NCI-H1048 (cell line): ENCODE results near the gene LHX8.
"Not testable (repeated sequence)": the region's sequence is repeated elsewhere in the genome, so short reads cannot be mapped to it uniquely, and the experiment has no call there.

Experiments
- DNase-seq: peaks from one replicate; lab custom pipeline; 2025; lab: John Stamatoyannopoulos, UW

The LHX8 gene

GRCh38 chr1:75132812-75133619 lies 1.2 kb upstream of the LHX8 start:
- DNase-seq = no peak

GRCh38 chr1:75134647-75135572 lies 722 bp downstream of the LHX8 start:
- no peak for DNase-seq

- no peak for DNase-seq
Measured at GRCh38 chr1:75135573-75136194, 1.5 kb downstream of the LHX8 start.

DNA sequence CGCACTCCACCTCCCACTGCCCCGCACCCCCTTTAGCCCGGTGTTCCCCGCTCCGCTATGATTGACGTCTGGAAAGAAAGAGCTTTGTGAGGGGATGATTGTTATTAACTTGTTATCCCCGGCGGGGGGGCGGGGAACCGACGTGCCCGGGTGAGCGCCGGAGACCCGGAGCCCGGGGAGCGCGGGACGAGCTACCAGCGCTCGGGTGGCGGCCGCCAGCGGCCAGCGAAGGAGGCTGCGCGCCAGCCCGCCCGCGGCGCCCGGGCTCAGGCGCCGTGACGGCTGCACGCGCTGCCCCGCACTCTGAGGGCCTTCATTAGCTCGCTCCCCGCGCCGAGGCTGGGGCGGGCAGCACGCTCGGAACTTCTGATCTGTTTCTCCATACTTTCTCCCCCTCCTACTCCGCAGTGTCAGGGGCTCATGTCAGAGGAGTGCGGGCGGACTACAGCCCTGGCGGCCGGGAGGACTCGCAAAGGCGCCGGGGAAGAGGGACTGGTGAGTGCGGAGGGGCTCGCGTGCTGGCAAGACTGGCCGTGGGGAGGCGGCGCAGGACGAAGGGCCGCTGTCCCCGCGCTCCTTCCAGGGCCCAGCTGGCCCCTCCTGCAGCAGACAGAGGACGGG lies 2.1 kb downstream of the LHX8 start:
- DNase-seq = no peak

DNA sequence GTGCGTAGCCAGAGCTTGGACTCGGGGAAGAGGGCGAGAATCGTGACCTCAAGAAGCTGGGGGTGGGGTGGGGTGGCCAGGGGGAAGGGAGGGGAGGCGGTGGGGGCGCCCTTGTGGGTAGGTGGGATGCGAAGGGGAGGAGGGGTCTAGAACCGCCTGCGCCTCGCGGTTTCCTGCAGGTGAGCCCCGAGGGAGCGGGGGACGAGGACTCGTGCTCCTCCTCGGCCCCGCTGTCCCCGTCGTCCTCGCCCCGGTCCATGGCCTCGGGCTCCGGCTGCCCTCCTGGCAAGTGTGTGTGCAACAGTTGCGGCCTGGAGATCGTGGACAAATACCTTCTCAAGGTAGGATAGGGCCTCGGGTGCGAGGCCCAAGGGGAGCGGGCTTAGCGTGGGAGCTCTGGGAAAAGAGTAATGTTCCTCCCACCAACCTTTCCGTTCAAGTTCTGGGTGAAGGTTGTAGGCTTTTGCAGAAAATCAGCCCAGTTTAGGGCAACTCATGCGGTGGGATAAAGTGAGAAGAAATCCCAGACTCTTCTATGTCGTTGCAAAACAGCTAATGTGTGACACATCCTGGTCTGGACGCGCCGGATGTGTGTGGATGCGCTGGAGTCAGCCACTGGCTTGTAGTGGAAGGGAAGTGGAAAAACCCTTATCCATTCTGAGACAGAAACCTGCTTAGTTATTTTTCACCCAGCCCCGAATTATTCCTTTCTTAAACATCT lies 2.9 kb downstream of the LHX8 start:
- DNase-seq = no peak

GRCh38 chr1:75152092-75152491 lies 17.9 kb downstream of the LHX8 start:
- DNase-seq = no peak

DNA sequence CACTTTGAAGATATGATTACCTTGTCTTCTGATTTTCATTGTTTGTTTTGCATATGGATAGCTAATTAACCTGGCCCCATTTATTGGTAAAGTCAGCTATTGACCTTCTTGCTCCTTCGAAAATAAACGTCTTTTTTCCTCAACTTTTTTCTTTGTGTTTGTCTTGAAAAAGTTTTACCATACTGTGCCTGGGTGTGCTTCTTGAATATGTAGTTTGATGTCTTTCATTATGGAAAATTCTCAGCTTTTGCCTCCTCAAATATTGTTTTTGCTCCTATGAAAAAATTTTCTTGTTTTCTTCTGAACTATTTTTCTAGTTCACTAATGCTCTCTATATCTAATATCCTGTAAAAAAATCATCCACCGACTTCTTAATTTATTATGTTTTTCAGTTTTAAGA lies 25.0 kb downstream of the LHX8 start:
- DNase-seq = no peak

DNA sequence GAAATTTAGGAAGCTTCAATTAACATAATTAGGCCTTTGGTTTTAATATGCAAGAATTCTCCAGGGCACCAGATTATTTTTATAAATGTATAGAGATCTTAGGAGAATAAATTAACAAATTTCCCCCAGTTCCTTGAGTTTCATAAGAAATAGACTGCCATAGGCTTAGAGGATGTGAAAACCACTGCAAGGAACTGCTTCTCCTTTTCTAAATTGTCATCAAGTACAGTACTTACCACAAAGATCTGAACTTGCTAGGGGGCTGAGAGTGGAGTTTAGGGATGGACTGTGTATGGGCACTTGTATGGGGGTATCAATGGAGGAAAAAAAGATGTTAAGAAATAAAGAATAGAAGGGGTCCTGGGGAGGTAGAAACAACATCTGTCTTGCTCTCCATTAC lies 31.1 kb downstream of the LHX8 start:
- DNase-seq = no peak

DNA sequence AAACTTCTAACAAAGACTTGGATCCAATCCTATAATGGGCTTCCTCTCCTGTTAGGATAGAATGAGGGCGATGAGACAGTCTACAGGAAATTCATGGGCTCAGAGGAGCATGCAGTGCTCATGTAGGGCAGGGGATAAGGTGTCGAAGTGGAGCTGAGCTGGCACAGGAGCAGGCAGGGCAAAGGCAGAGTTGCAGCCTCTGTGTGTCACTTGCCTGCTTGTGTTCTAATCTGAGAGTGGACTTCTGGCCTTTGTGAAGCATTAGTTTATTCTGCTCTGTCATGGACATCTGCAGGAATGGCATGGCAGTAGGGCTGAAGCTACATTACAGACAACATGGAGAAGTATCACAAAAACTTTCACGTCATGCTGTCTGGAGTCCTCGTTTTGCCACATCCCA lies 32.6 kb downstream of the LHX8 start:
- no peak for DNase-seq

- no peak for DNase-seq
Measured at GRCh38 chr1:75170011-75170410, 35.8 kb downstream of the LHX8 start.

- DNase-seq = no peak
Measured at GRCh38 chr1:75170981-75171380, 36.8 kb downstream of the LHX8 start.

- DNase-seq = no peak
Measured at GRCh38 chr1:75171876-75172275, 37.7 kb downstream of the LHX8 start.

DNA sequence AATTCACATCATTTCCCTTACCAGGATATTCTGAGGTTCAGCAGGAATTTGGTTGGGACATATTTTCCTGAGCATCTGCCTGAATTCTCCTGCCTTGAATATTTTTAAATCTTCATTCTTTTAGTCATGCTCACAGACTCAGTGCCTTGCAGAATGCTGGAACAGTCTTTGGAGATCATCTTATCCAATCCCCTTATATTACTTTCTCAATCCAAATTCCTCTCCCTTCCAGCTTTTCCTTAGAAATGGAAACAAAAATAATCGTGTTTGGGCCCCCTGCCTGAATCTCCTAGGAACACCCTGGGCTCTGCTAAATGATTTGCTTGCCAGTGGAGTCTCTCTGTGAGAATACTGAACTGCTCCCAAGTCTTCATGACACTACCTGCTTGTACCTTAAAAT lies 38.4 kb downstream of the LHX8 start:
- DNase-seq = no peak

- DNase-seq = no peak
Measured at GRCh38 chr1:75174031-75174760, 40.0 kb downstream of the LHX8 start.

DNA sequence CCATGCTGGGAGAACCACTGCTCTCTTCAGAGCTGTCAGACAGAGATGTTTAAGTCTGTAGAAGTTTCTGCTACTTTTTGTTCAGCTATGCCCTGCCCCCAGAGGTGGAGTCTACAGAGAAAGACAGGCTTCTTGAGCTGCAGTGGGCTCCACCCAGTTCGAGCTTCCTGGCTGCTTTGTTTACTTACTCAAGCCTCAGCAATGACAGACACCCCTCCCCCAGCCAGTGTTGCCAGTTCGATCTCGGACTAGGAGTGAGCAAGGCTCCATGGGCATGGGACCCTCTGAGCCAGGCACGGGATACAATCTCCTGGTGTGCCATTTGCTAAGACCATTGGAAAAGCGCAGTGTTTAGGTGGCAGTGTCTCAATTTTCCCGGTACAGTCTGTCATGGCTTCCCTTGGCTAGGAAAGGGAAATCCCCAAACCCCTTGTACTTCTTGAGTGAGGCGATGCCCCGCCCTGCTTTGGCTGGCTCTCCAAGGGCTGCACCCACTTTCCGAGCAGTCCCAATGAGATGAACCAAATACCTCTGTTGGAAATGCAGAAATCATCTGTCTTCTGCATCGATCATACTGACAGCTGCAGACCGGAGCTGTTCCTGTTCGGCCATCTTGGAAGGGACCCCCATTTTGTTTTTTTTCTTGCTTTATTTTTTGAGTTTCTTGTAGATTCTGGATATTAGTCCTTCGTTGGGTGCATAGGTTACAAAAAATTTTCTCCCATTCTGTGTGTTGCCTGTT lies 47.2 kb downstream of the LHX8 start:
- not testable (repeated sequence) for DNase-seq

DNA sequence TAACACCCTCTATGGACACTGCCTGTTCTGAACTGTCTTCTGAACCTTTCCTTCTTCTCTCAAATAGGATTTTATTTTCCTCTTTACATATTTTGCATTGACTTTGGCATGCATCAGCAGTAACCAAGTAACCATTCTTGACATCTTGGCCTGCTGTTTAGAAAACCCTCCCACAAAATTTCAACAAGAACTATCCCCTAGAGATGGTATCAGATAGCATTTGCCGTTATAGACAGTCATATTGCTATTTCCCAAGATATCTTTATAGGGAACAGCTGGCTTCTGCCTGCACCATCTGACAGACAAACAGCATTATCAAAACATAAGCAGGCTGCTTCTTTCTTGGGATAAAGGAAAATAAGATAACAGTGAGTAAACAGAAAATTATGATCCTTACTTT lies 54.7 kb downstream of the LHX8 start:
- DNase-seq = no peak

DNA sequence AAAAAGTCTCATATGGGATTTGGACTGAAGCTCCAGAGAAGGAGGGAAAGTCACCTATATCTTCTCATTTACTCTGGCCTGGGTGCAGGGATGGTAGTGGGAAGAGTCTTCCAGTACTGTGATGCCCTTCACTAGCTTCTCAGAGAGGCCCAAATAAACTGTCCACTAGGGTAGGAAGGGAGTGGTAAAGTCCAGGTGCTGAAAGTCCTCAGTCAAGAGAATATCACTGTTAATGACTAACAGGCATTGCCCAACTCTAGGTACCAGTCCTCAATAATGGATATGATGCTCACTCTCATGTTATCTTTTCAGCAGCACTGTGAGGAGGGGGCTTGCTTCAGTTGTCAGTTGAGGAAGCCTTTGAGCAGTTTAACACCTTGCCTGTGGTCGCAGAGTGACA lies 64.0 kb downstream of the LHX8 start:
- no peak for DNase-seq

DNA sequence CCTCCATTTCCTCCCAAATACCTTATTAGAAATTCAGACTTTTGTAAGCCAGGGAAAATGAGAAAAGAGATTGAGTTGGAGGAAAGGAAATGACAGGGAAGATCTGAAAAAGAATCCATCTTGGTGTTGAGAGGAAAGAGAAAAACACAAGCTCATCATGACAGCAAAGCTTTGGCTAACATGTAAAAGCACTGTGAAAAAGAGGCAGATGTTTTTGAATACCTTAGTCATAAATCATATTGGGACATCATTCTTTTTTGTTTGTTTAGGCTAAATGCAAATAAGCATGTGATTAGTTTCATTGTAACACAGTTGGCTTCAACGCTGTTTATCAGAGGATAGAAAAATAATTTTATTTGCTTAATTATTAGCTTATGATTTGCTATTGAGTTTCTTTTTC lies 64.6 kb downstream of the LHX8 start:
- DNase-seq = no peak

DNA sequence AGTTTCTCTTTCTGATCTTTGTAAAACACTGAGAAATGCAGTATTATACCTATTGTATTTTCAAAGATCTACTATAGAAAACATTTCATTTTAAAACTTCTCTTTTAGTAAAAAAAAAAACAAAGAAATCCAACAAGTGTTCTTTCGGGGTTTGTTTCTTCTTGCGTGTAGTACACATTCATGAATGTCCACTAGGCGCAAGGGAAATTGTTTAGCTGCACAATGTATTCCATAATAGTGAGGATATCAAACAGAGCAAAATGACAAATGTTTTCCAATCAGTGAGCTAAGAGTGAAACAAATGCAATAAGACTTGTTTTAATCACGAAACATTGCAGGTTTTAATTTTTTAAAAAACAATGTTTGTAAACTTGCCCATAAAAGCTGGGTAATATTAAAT lies 68.6 kb downstream of the LHX8 start:
- no peak for DNase-seq
